ENCODE data around the gene KANSL1L. TPM values are rescaled to one million over a fixed set of nuclear protein-coding genes. Genes with fewer than 3 reads are reported as not detected.

Gene KANSL1L
- total RNA-seq, 1 donor: 38.0 TPM

DNA sequence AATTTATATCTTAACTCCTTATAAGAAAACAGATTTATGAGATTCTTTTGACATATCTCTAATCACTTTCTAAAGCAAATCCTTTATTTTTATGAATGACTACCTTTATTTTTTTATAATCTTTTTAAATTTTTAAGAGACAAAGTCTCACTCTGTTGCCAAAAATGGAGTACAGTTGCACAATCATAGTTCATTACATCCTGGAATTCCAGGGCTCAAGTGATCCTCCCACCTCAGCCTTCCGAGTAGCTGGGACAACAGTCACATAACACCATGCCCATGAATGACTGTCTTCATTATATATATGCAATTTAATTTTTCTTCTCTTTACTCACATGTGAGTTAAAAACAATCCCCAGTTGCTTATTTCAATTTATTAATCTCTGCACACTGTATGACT lies 32.3 kb upstream of the KANSL1L start:
- H4K20me1 ChIP-seq (ENCODE audit: insufficient read depth, low read length): no peaks in the 10 kb centered on the region
- peaks cover 3% of the 10 kb centered on the region for H3K27me3 ChIP-seq (ENCODE audit: insufficient read depth, low read length)
- H3K4me1 ChIP-seq (ENCODE audit: insufficient read depth, low read length): no peaks in the 10 kb centered on the region
- H3K36me3 ChIP-seq (ENCODE audit: insufficient read depth, low read length): no peaks in the 10 kb centered on the region
- DNase-seq (ENCODE audit: insufficient read length, low spot score, missing footprints): no peak
- H3K9me3 ChIP-seq (ENCODE audit: low read depth, low read length): no peaks in the 10 kb centered on the region
- H3K79me2 ChIP-seq (ENCODE audit: insufficient read depth, low read length): no peaks in the 10 kb centered on the region
- H2AFZ ChIP-seq (ENCODE audit: low read length): no peak overlapping the region
- TF ChIP-seq, protein P1, sequence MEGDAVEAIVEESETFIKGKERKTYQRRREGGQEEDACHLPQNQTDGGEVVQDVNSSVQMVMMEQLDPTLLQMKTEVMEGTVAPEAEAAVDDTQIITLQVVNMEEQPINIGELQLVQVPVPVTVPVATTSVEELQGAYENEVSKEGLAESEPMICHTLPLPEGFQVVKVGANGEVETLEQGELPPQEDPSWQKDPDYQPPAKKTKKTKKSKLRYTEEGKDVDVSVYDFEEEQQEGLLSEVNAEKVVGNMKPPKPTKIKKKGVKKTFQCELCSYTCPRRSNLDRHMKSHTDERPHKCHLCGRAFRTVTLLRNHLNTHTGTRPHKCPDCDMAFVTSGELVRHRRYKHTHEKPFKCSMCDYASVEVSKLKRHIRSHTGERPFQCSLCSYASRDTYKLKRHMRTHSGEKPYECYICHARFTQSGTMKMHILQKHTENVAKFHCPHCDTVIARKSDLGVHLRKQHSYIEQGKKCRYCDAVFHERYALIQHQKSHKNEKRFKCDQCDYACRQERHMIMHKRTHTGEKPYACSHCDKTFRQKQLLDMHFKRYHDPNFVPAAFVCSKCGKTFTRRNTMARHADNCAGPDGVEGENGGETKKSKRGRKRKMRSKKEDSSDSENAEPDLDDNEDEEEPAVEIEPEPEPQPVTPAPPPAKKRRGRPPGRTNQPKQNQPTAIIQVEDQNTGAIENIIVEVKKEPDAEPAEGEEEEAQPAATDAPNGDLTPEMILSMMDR (IDR thresholded peaks at IDR 0.05; ENCODE audit: extremely low read depth, low read depth, low read length): no peak
- H3K4me2 ChIP-seq (ENCODE audit: insufficient read depth, low read length): no peak overlapping the region
- no peak overlapping the region for H3K27ac ChIP-seq (ENCODE audit: low read depth, low read length)
- no peak overlapping the region for H3K4me3 ChIP-seq (ENCODE audit: insufficient read depth, low read length)

DNA sequence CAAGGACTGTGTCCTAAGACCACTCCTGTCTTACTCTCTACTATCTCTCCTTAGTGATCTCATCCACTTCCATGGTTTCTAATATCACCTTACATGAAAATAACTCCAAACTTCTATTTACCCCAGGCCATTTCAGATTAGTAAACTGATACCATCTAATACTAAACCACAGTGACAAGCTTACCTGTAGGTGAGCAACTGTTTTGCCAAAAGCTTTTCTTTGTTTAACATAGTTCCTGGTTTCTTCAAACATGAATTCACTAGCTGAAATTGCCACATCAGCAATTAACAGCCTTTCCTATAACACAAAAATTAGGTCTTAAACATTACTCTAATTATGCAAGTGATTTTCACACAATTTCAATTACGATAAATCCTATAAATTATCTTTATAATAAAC lies 31.9 kb upstream of the KANSL1L start:
- Histone ChIP-seq H4K20me1 (ENCODE audit: insufficient read depth, low read length) (no peaks in the 10 kb centered on the region), H3K4me1 (ENCODE audit: insufficient read depth, low read length) (peaks cover 2% of the 10 kb centered on the region), H3K4me2 (ENCODE audit: insufficient read depth, low read length) (no peak overlapping the region), H3K27me3 (ENCODE audit: insufficient read depth, low read length) (peaks cover 3% of the 10 kb centered on the region), H3K36me3 (ENCODE audit: insufficient read depth, low read length) (no peaks in the 10 kb centered on the region), H2AFZ (ENCODE audit: low read length) (no peak overlapping the region), H3K9me3 (ENCODE audit: low read depth, low read length) (no peaks in the 10 kb centered on the region), H3K27ac (ENCODE audit: low read depth, low read length) (no peak overlapping the region), H3K79me2 (ENCODE audit: insufficient read depth, low read length) (no peaks in the 10 kb centered on the region), H3K4me3 (ENCODE audit: insufficient read depth, low read length) (no peak overlapping the region)
- TF ChIP-seq, protein P1 (IDR thresholded peaks at IDR 0.05; ENCODE audit: extremely low read depth, low read depth, low read length): no peak
- DNase-seq (ENCODE audit: insufficient read length, low spot score, missing footprints): no peak

DNA sequence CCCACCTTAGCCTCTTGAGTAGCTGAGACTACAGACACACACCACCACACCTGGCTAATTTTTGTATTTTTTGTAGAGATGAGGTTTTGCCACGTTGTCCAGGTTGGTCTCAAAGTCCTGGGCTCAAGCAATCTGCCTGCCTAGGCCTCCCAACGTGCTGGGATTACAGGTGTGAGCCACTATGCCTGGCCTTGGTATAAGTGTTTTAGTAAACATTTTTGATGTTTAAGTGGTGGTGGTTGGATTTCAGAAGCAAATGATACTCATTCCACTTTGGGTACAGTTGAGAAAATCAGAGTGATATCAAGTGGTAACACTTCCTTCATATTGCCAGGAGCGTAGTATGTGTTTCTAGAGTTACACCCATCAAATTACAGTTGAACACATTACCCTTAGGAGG lies 28.6 kb upstream of the KANSL1L start:
- Histone ChIP-seq H3K27ac (ENCODE audit: low read depth, low read length) (no peak overlapping the region), H3K4me3 (ENCODE audit: insufficient read depth, low read length) (no peak overlapping the region), H3K36me3 (ENCODE audit: insufficient read depth, low read length) (no peaks in the 10 kb centered on the region), H3K79me2 (ENCODE audit: insufficient read depth, low read length) (no peaks in the 10 kb centered on the region), H3K4me1 (ENCODE audit: insufficient read depth, low read length) (peaks cover 2% of the 10 kb centered on the region), H4K20me1 (ENCODE audit: insufficient read depth, low read length) (no peaks in the 10 kb centered on the region), H3K4me2 (ENCODE audit: insufficient read depth, low read length) (no peak overlapping the region), H2AFZ (ENCODE audit: low read length) (no peak overlapping the region), H3K27me3 (ENCODE audit: insufficient read depth, low read length) (peaks cover 8% of the 10 kb centered on the region), H3K9me3 (ENCODE audit: low read depth, low read length) (no peaks in the 10 kb centered on the region)
- DNase-seq (ENCODE audit: insufficient read length, low spot score, missing footprints): no peak
- TF ChIP-seq, protein P1 (IDR thresholded peaks at IDR 0.05; ENCODE audit: extremely low read depth, low read depth, low read length): no peak

DNA sequence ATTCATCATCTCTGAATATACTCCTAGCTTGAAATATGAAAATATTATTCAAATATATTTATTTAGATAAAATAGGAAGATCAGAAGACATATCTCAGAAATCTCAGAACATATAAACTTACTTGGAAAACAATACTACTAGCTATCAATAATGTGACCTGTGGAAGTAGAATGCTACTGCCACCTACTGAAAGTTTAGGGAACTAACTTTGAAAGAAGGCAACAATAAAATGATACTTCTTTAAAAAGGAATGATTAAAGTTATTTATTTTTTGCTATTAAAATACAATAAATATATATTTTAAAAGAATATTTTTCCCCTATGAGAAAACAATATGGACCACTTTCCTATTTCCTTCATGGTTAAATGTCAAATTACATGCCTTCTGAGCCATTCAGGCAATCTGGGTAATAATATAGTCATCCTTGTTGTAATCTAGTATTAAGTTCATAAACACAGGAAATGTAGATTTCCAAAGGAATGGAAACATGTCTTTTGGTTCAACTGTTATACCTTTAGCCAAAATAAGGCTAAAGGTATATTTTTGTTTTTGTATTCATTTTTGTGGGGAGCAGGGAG lies 28.1 kb upstream of the KANSL1L start:
- no peak overlapping the region for H2AFZ ChIP-seq (ENCODE audit: low read length)
- no peaks in the 10 kb centered on the region for H4K20me1 ChIP-seq (ENCODE audit: insufficient read depth, low read length)
- H3K4me1 ChIP-seq (ENCODE audit: insufficient read depth, low read length): peaks cover 2% of the 10 kb centered on the region
- TF ChIP-seq, protein P1 (IDR thresholded peaks at IDR 0.05; ENCODE audit: extremely low read depth, low read depth, low read length): peak; percentile 59
- H3K4me3 ChIP-seq (ENCODE audit: insufficient read depth, low read length): no peak overlapping the region
- H3K36me3 ChIP-seq (ENCODE audit: insufficient read depth, low read length): no peaks in the 10 kb centered on the region
- H3K27ac ChIP-seq (ENCODE audit: low read depth, low read length): no peak overlapping the region
- no peaks in the 10 kb centered on the region for H3K9me3 ChIP-seq (ENCODE audit: low read depth, low read length)
- DNase-seq (ENCODE audit: insufficient read length, low spot score, missing footprints): no peak
- H3K79me2 ChIP-seq (ENCODE audit: insufficient read depth, low read length): no peaks in the 10 kb centered on the region
- peaks cover 8% of the 10 kb centered on the region for H3K27me3 ChIP-seq (ENCODE audit: insufficient read depth, low read length)
- no peak overlapping the region for H3K4me2 ChIP-seq (ENCODE audit: insufficient read depth, low read length)

Data from osteoblast (primary cell).